ENCODE results near the gene SORCS3. TPM values are rescaled to one million over a fixed set of nuclear protein-coding genes. Genes with fewer than 3 reads are reported as not detected.

The SORCS3 gene
- total RNA-seq, 1 donor from 2014 or later, result not detected

- DNase-seq (ENCODE audit: low read depth) (no peak), FAIRE-seq (no peak)
- H3K4me3 ChIP-seq (ENCODE audit: low read depth, low read length), result no peak overlapping the region
- no peaks in the 10 kb centered on the region for H3K27me3 ChIP-seq (ENCODE audit: control insufficient read depth, insufficient read depth, low read length)
- H3K36me3 ChIP-seq (ENCODE audit: control insufficient read depth, insufficient read depth, low read length), result no peaks in the 10 kb centered on the region
- TF ChIP-seq CTCF (IDR thresholded peaks at IDR 0.05; ENCODE audit: insufficient read depth, low read length, severe bottlenecking), result no peak
Observed at GRCh38 chr10:105258036-105258673, 617.1 kb downstream of the SORCS3 start.

GRCh38 chr10:105258674-105259065 lies 617.6 kb downstream of the SORCS3 start:
- no peak overlapping the region for H3K4me3 ChIP-seq (ENCODE audit: low read depth, low read length)
- H3K27me3 ChIP-seq (ENCODE audit: control insufficient read depth, insufficient read depth, low read length), result no peaks in the 10 kb centered on the region
- H3K36me3 ChIP-seq (ENCODE audit: control insufficient read depth, insufficient read depth, low read length), result no peaks in the 10 kb centered on the region
- FAIRE-seq (no peak), DNase-seq (ENCODE audit: low read depth) (no peak)
- no peak for TF ChIP-seq CTCF (IDR thresholded peaks at IDR 0.05; ENCODE audit: insufficient read depth, low read length, severe bottlenecking)

GRCh38 chr10:105259201-105259600 lies 618.1 kb downstream of the SORCS3 start:
- FAIRE-seq, result no peak
- no peak for TF ChIP-seq CTCF (IDR thresholded peaks at IDR 0.05; ENCODE audit: insufficient read depth, low read length, severe bottlenecking)
- no peak for DNase-seq (ENCODE audit: low read depth)
- H3K27me3 ChIP-seq (ENCODE audit: control insufficient read depth, insufficient read depth, low read length), result no peaks in the 10 kb centered on the region
- H3K4me3 ChIP-seq (ENCODE audit: low read depth, low read length), result no peak overlapping the region
- H3K36me3 ChIP-seq (ENCODE audit: control insufficient read depth, insufficient read depth, low read length), result no peaks in the 10 kb centered on the region

- DNase-seq (ENCODE audit: low read depth) (no peak), FAIRE-seq (no peak)
- no peaks in the 10 kb centered on the region for H3K36me3 ChIP-seq (ENCODE audit: control insufficient read depth, insufficient read depth, low read length)
Observed at GRCh38 chr10:105262666-105263065, 621.6 kb downstream of the SORCS3 start.

GRCh38 chr10:105266966-105267539 lies 626.0 kb downstream of the SORCS3 start:
- H3K36me3 ChIP-seq (ENCODE audit: control insufficient read depth, insufficient read depth, low read length), result no peaks in the 10 kb centered on the region
- no peaks in the 10 kb centered on the region for H3K27me3 ChIP-seq (ENCODE audit: control insufficient read depth, insufficient read depth, low read length)
- TF ChIP-seq CTCF (IDR thresholded peaks at IDR 0.05; ENCODE audit: insufficient read depth, low read length, severe bottlenecking), result no peak
- DNase-seq (ENCODE audit: low read depth) (no peak), FAIRE-seq (no peak)
- H3K4me3 ChIP-seq (ENCODE audit: low read depth, low read length), result no peak overlapping the region

More at GRCh38 chr10:105262666-105263065, 621.6 kb downstream of the SORCS3 start:
- no peak for TF ChIP-seq CTCF (IDR thresholded peaks at IDR 0.05; ENCODE audit: insufficient read depth, low read length, severe bottlenecking)
- H3K4me3 ChIP-seq (ENCODE audit: low read depth, low read length), result no peak overlapping the region
- H3K27me3 ChIP-seq (ENCODE audit: control insufficient read depth, insufficient read depth, low read length), result no peaks in the 10 kb centered on the region

- DNase-seq (ENCODE audit: low read depth) (no peak), FAIRE-seq (no peak)
- Histone ChIP-seq H3K4me3 (ENCODE audit: low read depth, low read length) (no peak overlapping the region), H3K27me3 (ENCODE audit: control insufficient read depth, insufficient read depth, low read length) (no peaks in the 10 kb centered on the region), H3K36me3 (ENCODE audit: control insufficient read depth, insufficient read depth, low read length) (no peaks in the 10 kb centered on the region)
- no peak for TF ChIP-seq CTCF (IDR thresholded peaks at IDR 0.05; ENCODE audit: insufficient read depth, low read length, severe bottlenecking)
Observed at GRCh38 chr10:105268961-105269360, 627.9 kb downstream of the SORCS3 start.

All from bronchial epithelial cell (primary cell).